Measurements from ENCODE around the gene LRRD1.

The LRRD1 gene

GRCh38 chr7:92137557-92137956 lies 41.4 kb downstream of the LRRD1 start:
- DNase-seq = no peak

GRCh38 chr7:92135052-92135889 lies 43.7 kb downstream of the LRRD1 start:
- peak; percentile 37 for DNase-seq

GRCh38 chr7:92134271-92135051 lies 44.5 kb downstream of the LRRD1 start, which contains the start of gene CYP51A1:
Gene CYP51A1, minus strand, starts transcription at chr7:92134477. Its CDS starts 113 bp downstream, at chr7:92134364.
- peak; percentile 94 for DNase-seq

- DNase-seq = peak; percentile 67
Measured at GRCh38 chr7:92133737-92134270, 45.1 kb downstream of the LRRD1 start.

- no peak for DNase-seq
Measured at GRCh38 chr7:92133133-92133736, 45.7 kb downstream of the LRRD1 start.

GRCh38 chr7:92131764-92132330 lies 47.1 kb downstream of the LRRD1 start:
- no peak for DNase-seq

GRCh38 chr7:92131093-92131492 lies 47.8 kb downstream of the LRRD1 start:
- DNase-seq = no peak

GRCh38 chr7:92121681-92122080 lies 57.3 kb downstream of the LRRD1 start:
- peak; percentile 9 for DNase-seq

GRCh38 chr7:92119213-92119759 lies 59.7 kb downstream of the LRRD1 start:
- DNase-seq = no peak

GRCh38 chr7:92116949-92117348 lies 62.0 kb downstream of the LRRD1 start:
- DNase-seq = no peak

GRCh38 chr7:92115821-92116220 lies 63.1 kb downstream of the LRRD1 start:
- DNase-seq = no peak

- no peak for DNase-seq
Measured at GRCh38 chr7:92110857-92111256, 68.1 kb downstream of the LRRD1 start.

- DNase-seq = no peak
Measured at GRCh38 chr7:92108821-92109220, 70.1 kb downstream of the LRRD1 start.

GRCh38 chr7:92102862-92103261 lies 76.1 kb downstream of the LRRD1 start:
- peak; percentile 16 for DNase-seq

GRCh38 chr7:92100534-92100933 lies 78.4 kb downstream of the LRRD1 start:
- no peak for DNase-seq

- DNase-seq = no peak
Measured at GRCh38 chr7:92095380-92095779, 83.6 kb downstream of the LRRD1 start.
